Measurements from ENCODE around the gene ATP5F1C. TPM values are rescaled to one million over a fixed set of nuclear protein-coding genes. Genes with fewer than 3 reads are reported as not detected.

The ATP5F1C gene
- total RNA-seq, 1 experiment from 2014 or later = 292 TPM

DNA sequence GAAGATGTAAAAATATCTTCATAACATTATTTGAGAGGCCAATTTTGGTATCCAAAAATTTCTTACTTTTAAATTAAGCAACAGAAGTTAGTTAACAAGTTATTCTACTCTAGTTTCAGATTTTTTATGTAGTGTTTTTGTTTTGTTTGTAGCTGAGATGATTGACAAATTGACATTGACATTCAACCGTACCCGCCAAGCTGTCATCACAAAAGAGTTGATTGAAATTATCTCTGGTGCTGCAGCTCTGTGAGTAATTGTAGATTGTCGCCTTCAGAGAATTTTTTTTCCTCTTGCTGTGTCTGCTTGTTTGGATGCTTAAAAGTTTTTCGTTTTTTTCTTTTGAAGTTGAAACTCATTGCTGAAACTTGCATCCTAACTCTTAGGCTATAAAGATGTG is 14.6 kb downstream of the ATP5F1C start (continued):
- TF ChIP-seq, protein P1, sequence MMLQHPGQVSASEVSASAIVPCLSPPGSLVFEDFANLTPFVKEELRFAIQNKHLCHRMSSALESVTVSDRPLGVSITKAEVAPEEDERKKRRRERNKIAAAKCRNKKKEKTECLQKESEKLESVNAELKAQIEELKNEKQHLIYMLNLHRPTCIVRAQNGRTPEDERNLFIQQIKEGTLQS (IDR thresholded peaks at IDR 0.05) = no peak
- TF ChIP-seq EGR1 (IDR thresholded peaks at IDR 0.05; ENCODE audit: low read depth) = no peak

DNA sequence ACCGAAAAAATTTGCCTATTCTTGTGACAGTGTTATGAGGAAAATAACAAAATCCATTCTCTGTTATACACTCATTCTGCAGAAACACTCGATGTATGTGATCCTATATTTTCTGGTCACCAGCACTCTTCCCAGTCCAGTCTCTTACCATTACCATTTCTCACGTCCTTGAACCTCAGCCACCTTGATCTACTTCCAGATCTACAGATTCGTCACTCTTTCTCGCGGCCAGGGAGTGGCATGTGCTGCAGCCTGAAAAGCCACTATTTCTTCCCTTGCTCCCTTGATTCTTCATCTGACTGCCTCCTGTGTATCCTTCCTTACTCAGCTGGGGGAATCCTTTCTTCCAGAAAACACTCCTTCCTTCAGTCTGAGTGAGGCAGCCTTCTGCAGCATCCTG is 16.2 kb downstream of the ATP5F1C start:
- BruUV-seq (replicated peaks) = no TSS peak
- Histone ChIP-seq H3K9ac (ENCODE audit: low read length) (no peak overlapping the region), H2AFZ (ENCODE audit: low read depth, low read length, poor library complexity, severe bottlenecking) (no peak overlapping the region), H3K79me2 (ENCODE audit: insufficient read depth, low read length) (peaks cover 23% of the 10 kb centered on the region), H3K4me2 (ENCODE audit: low read length) (no peak overlapping the region), H4K20me1 (ENCODE audit: insufficient read depth) (no peaks in the 10 kb centered on the region), H3K27me3 (ENCODE audit: insufficient read depth, low read length) (no peaks in the 10 kb centered on the region), H3K9me3 (ENCODE audit: control insufficient read depth in 1 of 2, insufficient read depth in 1 of 2, low read depth in 1 of 2, low read length in 2 of 2) (no peaks in the 10 kb centered on the region), H3K27ac (ENCODE audit: low read depth, low read length) (no peak overlapping the region), H3K36me3 (ENCODE audit: control insufficient read depth in 1 of 2, insufficient read depth in 2 of 2, low read length in 2 of 2) (peaks cover 61% of the 10 kb centered on the region in 2 experiments), H3K4me3 (replicated peaks in 1 of 2; ENCODE audit: low read depth in 1 of 2, low read length in 2 of 2) (no peak overlapping the region), H3K9me2 (ENCODE audit: insufficient read depth) (no peaks in the 10 kb centered on the region), H3K4me1 (ENCODE audit: control insufficient read depth in 1 of 2, insufficient read depth in 2 of 2, low read length in 2 of 2) (no peaks in the 10 kb centered on the region)
- ChIA-PET RAD21 (ENCODE audit: low non-redundant PET in 1 of 2, low total read pairs in 2 of 2, uncharacterized antibody in 2 of 2, unreplicated experiment in 2 of 2) (no interaction called here), POLR2A (no interaction called here), CTCF (no interaction called here)
- ATAC-seq (no peak), DNase-seq (ENCODE audit: low read depth, low spot score) (no peak)
- no peak for TF ChIP-seq EZH2phosphoT487 (IDR thresholded peaks at IDR 0.05; ENCODE audit: borderline replicate concordance)
- no peak for TF ChIP-seq FOSL1 (IDR thresholded peaks at IDR 0.05; ENCODE audit: low read depth)
- TF ChIP-seq, protein P2, sequence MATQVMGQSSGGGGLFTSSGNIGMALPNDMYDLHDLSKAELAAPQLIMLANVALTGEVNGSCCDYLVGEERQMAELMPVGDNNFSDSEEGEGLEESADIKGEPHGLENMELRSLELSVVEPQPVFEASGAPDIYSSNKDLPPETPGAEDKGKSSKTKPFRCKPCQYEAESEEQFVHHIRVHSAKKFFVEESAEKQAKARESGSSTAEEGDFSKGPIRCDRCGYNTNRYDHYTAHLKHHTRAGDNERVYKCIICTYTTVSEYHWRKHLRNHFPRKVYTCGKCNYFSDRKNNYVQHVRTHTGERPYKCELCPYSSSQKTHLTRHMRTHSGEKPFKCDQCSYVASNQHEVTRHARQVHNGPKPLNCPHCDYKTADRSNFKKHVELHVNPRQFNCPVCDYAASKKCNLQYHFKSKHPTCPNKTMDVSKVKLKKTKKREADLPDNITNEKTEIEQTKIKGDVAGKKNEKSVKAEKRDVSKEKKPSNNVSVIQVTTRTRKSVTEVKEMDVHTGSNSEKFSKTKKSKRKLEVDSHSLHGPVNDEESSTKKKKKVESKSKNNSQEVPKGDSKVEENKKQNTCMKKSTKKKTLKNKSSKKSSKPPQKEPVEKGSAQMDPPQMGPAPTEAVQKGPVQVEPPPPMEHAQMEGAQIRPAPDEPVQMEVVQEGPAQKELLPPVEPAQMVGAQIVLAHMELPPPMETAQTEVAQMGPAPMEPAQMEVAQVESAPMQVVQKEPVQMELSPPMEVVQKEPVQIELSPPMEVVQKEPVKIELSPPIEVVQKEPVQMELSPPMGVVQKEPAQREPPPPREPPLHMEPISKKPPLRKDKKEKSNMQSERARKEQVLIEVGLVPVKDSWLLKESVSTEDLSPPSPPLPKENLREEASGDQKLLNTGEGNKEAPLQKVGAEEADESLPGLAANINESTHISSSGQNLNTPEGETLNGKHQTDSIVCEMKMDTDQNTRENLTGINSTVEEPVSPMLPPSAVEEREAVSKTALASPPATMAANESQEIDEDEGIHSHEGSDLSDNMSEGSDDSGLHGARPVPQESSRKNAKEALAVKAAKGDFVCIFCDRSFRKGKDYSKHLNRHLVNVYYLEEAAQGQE (IDR thresholded peaks at IDR 0.05; ENCODE audit: low read depth) = no peak
- TF ChIP-seq JUND (IDR thresholded peaks at IDR 0.05) = no peak
- no peak for TF ChIP-seq EZH2 (IDR thresholded peaks at IDR 0.05)
- TF ChIP-seq, protein P3, sequence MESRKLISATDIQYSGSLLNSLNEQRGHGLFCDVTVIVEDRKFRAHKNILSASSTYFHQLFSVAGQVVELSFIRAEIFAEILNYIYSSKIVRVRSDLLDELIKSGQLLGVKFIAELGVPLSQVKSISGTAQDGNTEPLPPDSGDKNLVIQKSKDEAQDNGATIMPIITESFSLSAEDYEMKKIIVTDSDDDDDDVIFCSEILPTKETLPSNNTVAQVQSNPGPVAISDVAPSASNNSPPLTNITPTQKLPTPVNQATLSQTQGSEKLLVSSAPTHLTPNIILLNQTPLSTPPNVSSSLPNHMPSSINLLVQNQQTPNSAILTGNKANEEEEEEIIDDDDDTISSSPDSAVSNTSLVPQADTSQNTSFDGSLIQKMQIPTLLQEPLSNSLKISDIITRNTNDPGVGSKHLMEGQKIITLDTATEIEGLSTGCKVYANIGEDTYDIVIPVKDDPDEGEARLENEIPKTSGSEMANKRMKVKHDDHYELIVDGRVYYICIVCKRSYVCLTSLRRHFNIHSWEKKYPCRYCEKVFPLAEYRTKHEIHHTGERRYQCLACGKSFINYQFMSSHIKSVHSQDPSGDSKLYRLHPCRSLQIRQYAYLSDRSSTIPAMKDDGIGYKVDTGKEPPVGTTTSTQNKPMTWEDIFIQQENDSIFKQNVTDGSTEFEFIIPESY (IDR thresholded peaks at IDR 0.05; ENCODE audit: extremely low read depth, insufficient replicate concordance, low read length) = no peak
- TF ChIP-seq RAD21 (IDR thresholded peaks at IDR 0.05; ENCODE audit: low read depth) = no peak
- intact Hi-C loops (cut with micrococcal nuclease) = no loop called here
